Testis (tissue), 3 donors: ENCODE measurements around the gene CHST9. TPM values are rescaled to one million over a fixed set of nuclear protein-coding genes. Genes with fewer than 3 reads are reported as not detected.

Experiments used
- DNase-seq: peaks from one replicate; pipeline ENCODE4 v3.0.0-alpha.2; 2019
- H3K27ac ChIP-seq, 2 donors: fragments of 200-600 bp; sonication (generic); one replicate each; pipeline ENCODE4 v1.5.1; 2019
- H3K27me3 ChIP-seq: fragments of 200-600 bp; sonication (generic); one replicate; pipeline ENCODE4 v1.5.1; 2019
- H3K36me3 ChIP-seq: fragments of 200-600 bp; sonication (generic); one replicate; pipeline ENCODE4 v1.5.1; 2017; ENCODE audit warnings: low read depth; ENCODE audit errors: missing control alignments
- H3K4me1 ChIP-seq: fragments of 200-600 bp; sonication (generic); one replicate; pipeline ENCODE4 v1.5.1; 2019
- H3K4me3 ChIP-seq, 2 donors: fragments of 200-600 bp; sonication (generic); one replicate each; pipeline ENCODE4 v1.5.1; 2017 to 2019
- H3K9me3 ChIP-seq: fragments of 200-600 bp; sonication (generic); one replicate; pipeline ENCODE4 v1.5.1; 2017
- POLR2A ChIP-seq: fragments of 450-650 bp; IDR thresholded peaks from one replicate; pipeline ENCODE4 v1.6.1; 2017; ENCODE audit warnings: antibody characterized with exemption, mild to moderate bottlenecking, moderate library complexity
- WGBS, 2 donors: methylation state at CpG; one replicate each; pipeline ENCODE4 v1.1.5; 2018; 5-methylcytosine and 5-hydroxymethylcytosine counted together
- intact Hi-C: fragments of 100-400 bp; cut with DNase I; formaldehyde crosslinking; loops from one replicate; pipeline ENCODE4 v1.15.1; 2023; ENCODE audit warnings: low total_unique reads
- polyA plus RNA-seq: library from polyadenylated mRNA; stranded (reverse); fragments of 350-450 nt; fragmentation: Illumina TruSeq; extraction: RNeasy Lipid Tissue Mini Kit (QIAGEN cat#74804); gene quantifications from one replicate; pipeline ENCODE4 v1.2.3, GENCODE V29; 2014; ENCODE audit warnings: low read depth, low replicate concordance; ENCODE audit not compliant: insufficient read depth
- total RNA-seq, 2 donors: library from RNA; depleted of rRNA; stranded (reverse); fragments of >200 nt; gene quantifications; one replicate each; pipeline ENCODE4 v1.2.3, GENCODE V29; 2016
- TF ChIP-seq, protein P1 (sequence below), 3 experiments: fragments of 450-650 bp in 2 of 3; fragments of 200-600 bp in 1 of 3; sonication (generic) in 1 of 3; IDR thresholded peaks; one replicate each; pipeline ENCODE4 v1.5.1; 2016 to 2019; ENCODE audit warnings: antibody characterized with exemption in 3 of 3, mild to moderate bottlenecking in 2 of 3, moderate library complexity in 1 of 3

Gene CHST9
- total and polyA plus RNA-seq, 3 donors from 2014 or later: 9.6 to 25.5 (median 20.9) TPM

DNA sequence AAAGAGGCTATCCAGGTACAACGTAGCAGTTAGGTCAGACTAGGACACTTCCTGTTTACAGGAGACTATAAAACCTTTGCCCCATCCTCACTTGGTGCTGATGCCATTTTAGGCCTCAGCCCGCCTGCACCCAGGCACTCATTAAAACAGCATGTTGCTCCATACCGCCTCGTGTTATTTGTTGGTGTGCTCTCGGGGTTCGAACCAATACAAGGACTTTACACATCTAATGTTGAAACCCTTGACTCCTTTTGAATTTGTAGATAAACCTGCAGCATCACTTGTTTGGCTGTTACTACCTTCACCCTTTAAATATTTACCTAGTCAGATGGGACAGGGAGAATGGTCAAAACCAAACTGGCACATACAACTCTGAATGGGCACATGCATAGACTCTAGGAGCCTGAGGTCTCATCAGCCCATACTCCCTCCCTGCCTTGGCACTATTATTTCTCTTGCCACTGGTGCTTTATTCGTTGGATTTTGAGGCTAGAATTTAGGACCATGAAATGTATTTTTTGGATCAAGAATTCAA lies 40.9 kb upstream of the CHST9 start:
- no peaks in the 10 kb centered on the region for H3K9me3 ChIP-seq
- WGBS, 2 donors: 93 to 96% methylated on average over 7 of the region's 7 CpGs

DNA sequence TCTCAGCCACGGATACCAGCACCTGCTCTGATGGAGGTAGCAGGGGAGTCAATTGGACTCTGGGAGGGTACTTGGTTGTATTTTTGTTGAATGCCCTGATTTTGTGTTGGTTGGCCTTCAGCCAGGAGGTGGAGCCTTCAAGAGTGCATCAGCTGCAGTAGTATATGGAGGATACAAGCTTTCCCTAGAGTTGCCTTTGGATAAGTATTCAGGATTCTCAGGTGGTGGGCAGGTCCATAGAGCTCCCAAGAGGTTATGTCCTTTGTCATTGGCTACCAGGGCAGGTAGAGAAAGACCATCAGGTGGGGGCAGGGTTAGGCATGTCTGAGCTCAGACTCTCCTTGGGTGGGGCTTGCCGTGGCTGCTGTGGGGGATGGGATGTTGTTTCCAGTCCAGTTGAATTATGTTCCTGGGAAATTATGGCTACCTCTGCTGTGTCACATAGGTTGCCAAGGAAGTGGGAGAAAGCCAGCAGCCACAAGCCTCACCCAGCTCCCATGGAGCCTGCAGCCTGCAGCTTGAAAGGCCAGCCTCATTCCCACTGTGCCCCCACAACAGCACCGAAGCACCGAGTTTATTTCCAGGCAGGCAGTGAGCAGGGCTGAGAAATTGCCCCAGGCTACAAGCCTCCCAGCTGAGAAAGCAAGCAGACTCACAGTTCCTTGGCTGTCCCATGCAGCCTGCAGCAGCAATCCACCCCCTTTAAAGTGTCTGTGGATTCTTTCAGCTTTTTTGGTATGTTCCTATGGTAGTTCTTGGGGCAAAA lies 38.6 kb upstream of the CHST9 start:
- Histone ChIP-seq H3K27me3 (no peaks in the 10 kb centered on the region), H3K4me1 (no peaks in the 10 kb centered on the region), H3K4me3 (no peak overlapping the region), H3K27ac (no peak overlapping the region), H3K9me3 (no peaks in the 10 kb centered on the region), H3K36me3 (no peaks in the 10 kb centered on the region)
- WGBS, 2 donors: 58 to 59% methylated on average over 3 to 4 of the region's 4 CpGs
- TF ChIP-seq, protein P1, sequence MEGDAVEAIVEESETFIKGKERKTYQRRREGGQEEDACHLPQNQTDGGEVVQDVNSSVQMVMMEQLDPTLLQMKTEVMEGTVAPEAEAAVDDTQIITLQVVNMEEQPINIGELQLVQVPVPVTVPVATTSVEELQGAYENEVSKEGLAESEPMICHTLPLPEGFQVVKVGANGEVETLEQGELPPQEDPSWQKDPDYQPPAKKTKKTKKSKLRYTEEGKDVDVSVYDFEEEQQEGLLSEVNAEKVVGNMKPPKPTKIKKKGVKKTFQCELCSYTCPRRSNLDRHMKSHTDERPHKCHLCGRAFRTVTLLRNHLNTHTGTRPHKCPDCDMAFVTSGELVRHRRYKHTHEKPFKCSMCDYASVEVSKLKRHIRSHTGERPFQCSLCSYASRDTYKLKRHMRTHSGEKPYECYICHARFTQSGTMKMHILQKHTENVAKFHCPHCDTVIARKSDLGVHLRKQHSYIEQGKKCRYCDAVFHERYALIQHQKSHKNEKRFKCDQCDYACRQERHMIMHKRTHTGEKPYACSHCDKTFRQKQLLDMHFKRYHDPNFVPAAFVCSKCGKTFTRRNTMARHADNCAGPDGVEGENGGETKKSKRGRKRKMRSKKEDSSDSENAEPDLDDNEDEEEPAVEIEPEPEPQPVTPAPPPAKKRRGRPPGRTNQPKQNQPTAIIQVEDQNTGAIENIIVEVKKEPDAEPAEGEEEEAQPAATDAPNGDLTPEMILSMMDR (IDR thresholded peaks at IDR 0.05): no peak
- TF ChIP-seq POLR2A: no peak
- no peak for DNase-seq
- intact Hi-C loops: no loop called here

More for the DNA sequence above, 40.9 kb upstream of the CHST9 start:
- no peaks in the 10 kb centered on the region for H3K27me3 ChIP-seq
- H3K27ac ChIP-seq: no peak overlapping the region
- H3K36me3 ChIP-seq: no peaks in the 10 kb centered on the region
- no peak for TF ChIP-seq POLR2A
- TF ChIP-seq, protein P1 (IDR thresholded peaks at IDR 0.05): no peak
- intact Hi-C loops: no loop called here
- H3K4me1 ChIP-seq: no peaks in the 10 kb centered on the region
- no peak overlapping the region for H3K4me3 ChIP-seq
- DNase-seq: no peak

DNA sequence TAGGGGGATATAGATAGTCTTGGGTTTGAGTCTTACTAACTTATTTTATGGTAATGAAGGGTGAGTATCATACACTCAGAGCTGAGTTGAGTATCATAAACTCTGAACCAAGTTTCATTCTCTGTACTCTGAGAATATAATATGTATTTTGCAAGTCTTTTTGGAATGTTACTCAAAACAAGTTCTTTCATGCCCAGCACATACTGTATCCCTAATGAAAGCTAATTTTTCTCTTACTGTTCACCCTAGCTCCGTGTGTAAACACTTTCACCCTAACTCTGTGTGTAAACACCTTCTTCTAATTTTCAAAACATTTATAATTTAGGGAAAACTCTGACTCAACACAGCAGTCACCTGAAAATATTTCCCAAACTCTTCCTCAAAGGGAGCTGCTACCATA lies 29.7 kb upstream of the CHST9 start:
- TF ChIP-seq, protein P1 (IDR thresholded peaks at IDR 0.05): no peak
- no peak for TF ChIP-seq POLR2A
- Histone ChIP-seq H3K27ac (no peak overlapping the region), H3K36me3 (no peaks in the 10 kb centered on the region), H3K27me3 (no peaks in the 10 kb centered on the region), H3K4me1 (no peaks in the 10 kb centered on the region), H3K9me3 (no peaks in the 10 kb centered on the region), H3K4me3 (no peak overlapping the region)
- DNase-seq: no peak
- 76 to 95% methylated on average over 1 of the region's 1 CpG for WGBS, 2 donors
- intact Hi-C loops: no loop called here

DNA sequence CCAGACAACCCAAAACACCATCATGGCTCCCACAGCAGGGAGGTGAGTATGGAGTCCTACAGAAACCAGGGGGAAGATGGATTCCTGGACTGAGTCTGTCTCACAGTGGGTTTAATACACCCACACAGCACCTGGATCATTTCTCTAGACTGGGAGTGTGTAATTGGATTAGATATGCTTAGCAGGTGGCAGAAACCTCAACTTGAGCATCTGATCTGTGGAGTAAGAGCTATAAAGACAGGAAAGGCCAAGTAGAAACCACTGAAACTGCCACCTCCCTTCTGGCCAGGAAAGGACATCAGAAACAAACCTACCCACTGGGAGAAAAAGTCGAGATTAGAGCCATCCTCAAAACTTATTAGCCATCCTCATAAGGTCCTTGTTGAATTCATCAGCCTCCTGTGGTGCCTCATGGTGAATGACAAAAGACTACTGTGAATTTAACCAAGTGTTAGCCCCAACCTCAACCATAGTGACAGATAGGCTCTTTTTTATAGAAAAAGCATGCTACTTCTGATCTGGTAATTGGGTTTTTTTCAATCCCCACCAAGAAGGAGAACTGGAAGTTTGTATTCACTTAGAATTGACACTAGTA lies 28.1 kb upstream of the CHST9 start:
- no peak overlapping the region for H3K27ac ChIP-seq
- 71 to 83% methylated on average over 1 of the region's 1 CpG for WGBS, 2 donors
- intact Hi-C loops: no loop called here

More for the DNA sequence above, 28.1 kb upstream of the CHST9 start:
- Histone ChIP-seq H3K4me3 (no peak overlapping the region), H3K27me3 (no peaks in the 10 kb centered on the region), H3K4me1 (no peaks in the 10 kb centered on the region), H3K9me3 (no peaks in the 10 kb centered on the region), H3K36me3 (no peaks in the 10 kb centered on the region)
- no peak for DNase-seq
- no peak for TF ChIP-seq POLR2A
- TF ChIP-seq, protein P1 (IDR thresholded peaks at IDR 0.05): no peak
